ENCODE measurements around the gene SCN9A. TPM values are rescaled to one million over a fixed set of nuclear protein-coding genes. Genes with fewer than 3 reads are reported as not detected.

Gene SCN9A
- total and polyA plus RNA-seq, 2 of the 4 experiments (the other 2 are of a cell fraction), result 40.1 to 135 TPM

DNA sequence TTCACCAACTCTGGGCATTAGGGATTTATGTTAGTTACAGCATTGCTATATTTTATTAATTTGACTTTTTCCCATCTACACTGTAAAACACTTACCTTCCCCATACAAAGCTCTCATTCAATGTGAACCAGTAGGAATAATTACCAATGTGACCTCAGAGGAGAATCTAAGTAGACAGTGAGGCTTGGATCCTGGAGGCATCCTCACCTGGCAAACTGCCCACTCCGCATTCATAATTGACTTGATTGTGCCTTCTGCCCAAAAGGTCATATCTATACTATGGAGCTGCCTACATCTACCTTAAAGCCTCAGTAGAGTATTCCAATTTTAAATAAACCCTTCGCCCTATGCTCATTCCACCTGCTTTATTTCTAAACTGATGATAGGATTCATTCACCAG, 202.5 kb downstream of the SCN9A start:
- dilution Hi-C loops (cut with HindIII; ENCODE audit: low sequenced_read_pairs, unreplicated experiment), result no loop called here
- peak overlapping the region; percentile 21; the same call in 1 of the 2 replicates for H3K27ac ChIP-seq (ENCODE audit: insufficient read depth, low read length)
- 100% methylated on average over 1 of the region's 2 CpGs; no CpG with 5 or more reads in 1 of the 2 experiments for WGBS, 2 experiments (ENCODE audit: extremely low coverage in 2 of 2, insufficient read length in 1 of 2)
- H3K36me3 ChIP-seq (ENCODE audit: control insufficient read depth, insufficient read depth, low read length), result no peaks in the 10 kb centered on the region
- no peak overlapping the region for H4K91ac ChIP-seq (ENCODE audit: insufficient read depth, low read depth, low read length)
- H2BK120ac ChIP-seq (ENCODE audit: low read depth, low read length), result no peak overlapping the region
- ATAC-seq (ENCODE audit: low read depth), result no peak
- H3K9me3 ChIP-seq (ENCODE audit: control insufficient read depth, insufficient read depth, low read length), result no peaks in the 10 kb centered on the region
- no peak overlapping the region for H4K8ac ChIP-seq (ENCODE audit: low read depth in 2 of 2, low read length in 2 of 2)
- H3K4me3 ChIP-seq (ENCODE audit: insufficient read depth, low read depth, low read length), result no peak overlapping the region
- no peak overlapping the region for H3K4ac ChIP-seq (ENCODE audit: low read depth, low read length)
- intact Hi-C loops (cut with micrococcal nuclease), result no loop called here
- H2BK20ac ChIP-seq (ENCODE audit: low read depth, low read length), result no peak overlapping the region
- peak overlapping the region; percentile 57; the same call in 1 of the 2 replicates for H3K18ac ChIP-seq (ENCODE audit: low read depth, low read length)
- no peak overlapping the region for H3K14ac ChIP-seq (replicated peaks; ENCODE audit: low read depth, low read length)
- TF ChIP-seq CEBPB (IDR thresholded peaks at IDR 0.05; ENCODE audit: low read depth, low read length) (no peak), RFX5 (IDR thresholded peaks at IDR 0.05; ENCODE audit: low read depth, low read length) (no peak), SMC3 (IDR thresholded peaks at IDR 0.05; ENCODE audit: low read depth, low read length) (no peak), RAD21 (IDR thresholded peaks at IDR 0.05; ENCODE audit: low read length) (no peak), MAFK (IDR thresholded peaks at IDR 0.05; ENCODE audit: low read depth, low read length) (no peak), NFE2L2 (IDR thresholded peaks at IDR 0.05; ENCODE audit: low read depth, low read length) (no peak), MXI1 (IDR thresholded peaks at IDR 0.05; ENCODE audit: borderline replicate concordance, low read depth, low read length) (no peak), FOS (IDR thresholded peaks at IDR 0.05; ENCODE audit: low read depth, low read length) (no peak), RCOR1 (IDR thresholded peaks at IDR 0.05; ENCODE audit: insufficient replicate concordance, low read length) (no peak), BHLHE40 (IDR thresholded peaks at IDR 0.05; ENCODE audit: low read depth, low read length) (no peak), CHD1 (IDR thresholded peaks at IDR 0.05; ENCODE audit: low read depth, low read length) (no peak), MAZ (IDR thresholded peaks at IDR 0.05; ENCODE audit: borderline replicate concordance, low read depth, low read length) (no peak), POLR2A (IDR thresholded peaks at IDR 0.05; ENCODE audit: low read depth, low read length) (no peak)
- TF ChIP-seq, protein P1, sequence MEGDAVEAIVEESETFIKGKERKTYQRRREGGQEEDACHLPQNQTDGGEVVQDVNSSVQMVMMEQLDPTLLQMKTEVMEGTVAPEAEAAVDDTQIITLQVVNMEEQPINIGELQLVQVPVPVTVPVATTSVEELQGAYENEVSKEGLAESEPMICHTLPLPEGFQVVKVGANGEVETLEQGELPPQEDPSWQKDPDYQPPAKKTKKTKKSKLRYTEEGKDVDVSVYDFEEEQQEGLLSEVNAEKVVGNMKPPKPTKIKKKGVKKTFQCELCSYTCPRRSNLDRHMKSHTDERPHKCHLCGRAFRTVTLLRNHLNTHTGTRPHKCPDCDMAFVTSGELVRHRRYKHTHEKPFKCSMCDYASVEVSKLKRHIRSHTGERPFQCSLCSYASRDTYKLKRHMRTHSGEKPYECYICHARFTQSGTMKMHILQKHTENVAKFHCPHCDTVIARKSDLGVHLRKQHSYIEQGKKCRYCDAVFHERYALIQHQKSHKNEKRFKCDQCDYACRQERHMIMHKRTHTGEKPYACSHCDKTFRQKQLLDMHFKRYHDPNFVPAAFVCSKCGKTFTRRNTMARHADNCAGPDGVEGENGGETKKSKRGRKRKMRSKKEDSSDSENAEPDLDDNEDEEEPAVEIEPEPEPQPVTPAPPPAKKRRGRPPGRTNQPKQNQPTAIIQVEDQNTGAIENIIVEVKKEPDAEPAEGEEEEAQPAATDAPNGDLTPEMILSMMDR (conservative IDR thresholded peaks at IDR 0.05; ENCODE audit: low read depth, low read length), result no peak
- TF ChIP-seq, protein P2, sequence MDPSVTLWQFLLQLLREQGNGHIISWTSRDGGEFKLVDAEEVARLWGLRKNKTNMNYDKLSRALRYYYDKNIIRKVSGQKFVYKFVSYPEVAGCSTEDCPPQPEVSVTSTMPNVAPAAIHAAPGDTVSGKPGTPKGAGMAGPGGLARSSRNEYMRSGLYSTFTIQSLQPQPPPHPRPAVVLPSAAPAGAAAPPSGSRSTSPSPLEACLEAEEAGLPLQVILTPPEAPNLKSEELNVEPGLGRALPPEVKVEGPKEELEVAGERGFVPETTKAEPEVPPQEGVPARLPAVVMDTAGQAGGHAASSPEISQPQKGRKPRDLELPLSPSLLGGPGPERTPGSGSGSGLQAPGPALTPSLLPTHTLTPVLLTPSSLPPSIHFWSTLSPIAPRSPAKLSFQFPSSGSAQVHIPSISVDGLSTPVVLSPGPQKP (IDR thresholded peaks at IDR 0.05; ENCODE audit: borderline replicate concordance, low read depth, low read length), result no peak
- TF ChIP-seq, protein P3, sequence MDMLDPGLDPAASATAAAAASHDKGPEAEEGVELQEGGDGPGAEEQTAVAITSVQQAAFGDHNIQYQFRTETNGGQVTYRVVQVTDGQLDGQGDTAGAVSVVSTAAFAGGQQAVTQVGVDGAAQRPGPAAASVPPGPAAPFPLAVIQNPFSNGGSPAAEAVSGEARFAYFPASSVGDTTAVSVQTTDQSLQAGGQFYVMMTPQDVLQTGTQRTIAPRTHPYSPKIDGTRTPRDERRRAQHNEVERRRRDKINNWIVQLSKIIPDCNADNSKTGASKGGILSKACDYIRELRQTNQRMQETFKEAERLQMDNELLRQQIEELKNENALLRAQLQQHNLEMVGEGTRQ (IDR thresholded peaks at IDR 0.05; ENCODE audit: low read depth, low read length), result no peak
- no peak overlapping the region for H3K4me2 ChIP-seq (ENCODE audit: low read depth, low read length)
- H3K79me1 ChIP-seq (ENCODE audit: low read depth in 1 of 2, low read length in 2 of 2), result no peaks in the 10 kb centered on the region
- ChIA-PET CTCF (no interaction called here), POLR2A (ENCODE audit: unreplicated experiment) (no interaction called here)
- no TSS peak for BruUV-seq (replicated peaks)
- H4K5ac ChIP-seq (ENCODE audit: low read depth, low read length), result peak overlapping the region; percentile 54; the same call in 1 of the 2 replicates
- H2AK9ac ChIP-seq (replicated peaks; ENCODE audit: low read depth, low read length, poor library complexity), result no peak overlapping the region
- H3K4me1 ChIP-seq (ENCODE audit: control insufficient read depth, insufficient read depth, low read length), result peaks cover 2% of the 10 kb centered on the region; the same call in 1 of the 2 replicates
- H3K9ac ChIP-seq (ENCODE audit: low read depth, low read length), result no peak overlapping the region
- DNase-seq, result no peak
- H2AK5ac ChIP-seq (ENCODE audit: low read depth, low read length), result no peak overlapping the region
- no peaks in the 10 kb centered on the region for H3K27me3 ChIP-seq (ENCODE audit: control insufficient read depth, insufficient read depth, low read length)
- no peak overlapping the region for H2BK15ac ChIP-seq (ENCODE audit: low read depth, low read length)
- in situ Hi-C loops (cut with MboI; ENCODE audit: low sequenced_read_pairs), result no loop called here
- no peak overlapping the region for H2BK5ac ChIP-seq (ENCODE audit: low read depth, low read length, poor library complexity, severe bottlenecking)
- H4K20me1 ChIP-seq (ENCODE audit: insufficient read depth, low read length), result no peaks in the 10 kb centered on the region
- no peak overlapping the region for H3K23ac ChIP-seq (ENCODE audit: low read depth, low read length)
- no peaks in the 10 kb centered on the region for H3K9me1 ChIP-seq (ENCODE audit: insufficient read depth, low read length)
- H2AFZ ChIP-seq (replicated peaks; ENCODE audit: low read length, poor library complexity), result no peak overlapping the region
- no peak overlapping the region for H3K56ac ChIP-seq (ENCODE audit: extremely low read depth, insufficient read depth, low read length)
